Left forelimb (tissue), 1 donor: ENCODE data around the gene CRAT.

Experiments used
- DNase-seq: peaks from one replicate; pipeline ENCODE4 v3.0.0-alpha.2; 2018; ENCODE audit warnings: low spot score

The CRAT gene

DNA sequence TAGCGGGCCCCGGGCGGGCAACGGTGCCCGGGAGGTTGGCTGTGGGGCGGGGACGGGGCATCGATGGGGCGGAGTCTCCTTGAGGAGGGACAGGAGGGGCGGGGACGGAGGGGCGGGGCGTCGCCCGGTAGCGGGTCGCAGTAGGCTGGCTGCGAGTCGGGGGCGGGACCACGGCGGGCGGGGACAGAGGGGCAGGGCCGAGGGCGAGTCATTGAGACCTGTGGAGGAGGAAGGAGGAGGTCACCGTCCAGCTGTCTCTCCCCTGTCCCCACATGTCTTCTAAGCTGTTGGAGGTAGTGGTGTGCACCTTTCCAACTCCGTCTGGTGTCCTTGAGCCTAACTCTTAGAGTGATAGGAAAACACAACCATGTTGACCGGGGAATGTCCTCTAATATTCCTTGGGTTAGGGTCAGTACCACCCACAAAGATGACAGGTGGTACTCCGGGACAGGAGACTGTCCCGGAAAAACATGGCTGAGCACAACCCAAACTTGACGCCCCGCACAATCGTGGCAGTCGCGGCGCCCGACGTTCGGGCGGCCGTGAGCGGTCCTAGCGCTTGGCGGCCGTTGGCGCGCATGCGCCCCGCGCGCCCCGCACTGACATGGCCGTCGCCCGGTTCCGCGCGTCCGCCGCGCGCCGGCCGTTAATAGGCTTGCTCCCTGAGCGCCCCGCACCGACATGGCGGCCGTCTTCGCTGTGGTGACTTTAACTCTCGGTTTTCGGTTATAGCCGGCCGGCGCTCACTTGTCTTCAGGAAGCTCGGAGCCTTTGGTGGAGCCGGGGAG, at the start of gene CRAT, which contains the start of gene PTPA:
Gene CRAT (minus strand): TSS at position 54 of the 788 bp plus-strand sequence. CDS start 284 bp downstream, outside the sequence.
Gene PTPA (plus strand): TSS at position 676 of the 788 bp plus-strand sequence. CDS start 186 bp downstream, outside the sequence.
- peak; percentile 98 for DNase-seq

DNA sequence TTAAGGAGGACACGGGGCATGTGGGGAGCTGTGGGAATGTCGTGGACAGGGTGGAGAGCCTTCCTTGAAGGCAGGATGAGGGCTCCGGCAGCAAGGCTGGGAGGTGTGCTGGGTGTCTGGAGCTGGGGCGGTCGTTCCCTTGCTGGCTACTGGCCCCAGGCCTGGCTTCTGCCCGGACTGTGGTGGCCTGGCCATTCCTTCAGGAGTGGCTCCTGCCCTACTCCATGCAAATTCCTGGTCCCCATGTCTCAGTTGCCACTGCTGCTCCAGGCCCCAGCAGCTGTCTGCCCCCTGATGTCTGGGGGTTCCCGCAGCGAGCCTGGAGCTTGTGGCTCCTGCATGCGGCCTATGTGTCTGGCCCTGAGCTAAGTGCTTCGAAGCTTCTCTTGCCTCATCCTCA, 45.6 kb upstream of the CRAT start:
- DNase-seq: no peak

DNA sequence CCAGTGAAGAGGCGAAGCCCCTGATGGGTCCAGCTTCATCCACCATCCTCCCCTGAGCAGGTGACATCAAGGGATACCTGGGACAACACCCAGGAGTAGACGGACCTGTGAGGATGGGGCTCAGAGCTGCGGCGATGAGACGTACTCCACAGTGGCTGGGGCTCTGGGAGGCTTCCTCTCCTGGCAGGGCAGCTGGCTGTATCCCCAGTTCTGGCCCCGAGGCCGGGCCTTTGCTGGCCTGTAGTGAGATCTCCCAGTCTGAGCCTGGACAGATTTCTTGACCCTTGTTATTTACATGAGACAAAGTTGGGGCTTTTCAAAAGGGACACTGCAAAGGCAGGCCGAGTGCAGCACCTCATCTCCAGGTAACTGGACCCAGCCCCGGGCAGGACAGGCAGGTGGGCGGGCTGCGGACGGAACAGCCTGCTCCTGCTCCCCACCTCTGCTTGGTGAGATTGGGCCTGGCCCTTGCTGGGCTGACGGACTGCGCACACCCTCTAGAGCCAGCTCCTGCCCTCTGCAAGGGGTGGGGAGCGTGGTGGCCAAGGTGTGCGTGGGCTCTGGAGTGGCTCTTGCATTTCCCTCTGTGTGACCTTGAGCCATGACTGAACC, 44.4 kb upstream of the CRAT start:
- DNase-seq: no peak

DNA sequence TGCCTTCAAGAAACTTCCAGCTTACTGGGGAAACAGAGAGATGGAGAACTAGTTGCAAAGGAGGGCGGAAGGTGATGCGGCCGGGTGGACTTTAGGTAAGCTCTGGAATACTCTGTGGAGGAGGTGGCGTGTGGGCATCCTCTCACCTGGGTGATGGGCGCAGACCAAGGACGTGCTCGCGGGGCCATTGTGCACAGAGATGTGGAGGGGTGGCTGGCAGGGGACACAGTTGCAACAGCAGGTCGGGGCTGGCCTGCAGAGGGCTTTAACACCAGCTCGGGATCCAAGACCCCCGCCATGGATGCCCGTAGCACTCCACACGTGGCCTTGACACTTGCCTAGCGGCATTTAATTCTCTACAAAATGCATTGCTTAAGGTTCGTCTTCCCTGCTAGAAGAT, 40.9 kb upstream of the CRAT start:
- no peak for DNase-seq

DNA sequence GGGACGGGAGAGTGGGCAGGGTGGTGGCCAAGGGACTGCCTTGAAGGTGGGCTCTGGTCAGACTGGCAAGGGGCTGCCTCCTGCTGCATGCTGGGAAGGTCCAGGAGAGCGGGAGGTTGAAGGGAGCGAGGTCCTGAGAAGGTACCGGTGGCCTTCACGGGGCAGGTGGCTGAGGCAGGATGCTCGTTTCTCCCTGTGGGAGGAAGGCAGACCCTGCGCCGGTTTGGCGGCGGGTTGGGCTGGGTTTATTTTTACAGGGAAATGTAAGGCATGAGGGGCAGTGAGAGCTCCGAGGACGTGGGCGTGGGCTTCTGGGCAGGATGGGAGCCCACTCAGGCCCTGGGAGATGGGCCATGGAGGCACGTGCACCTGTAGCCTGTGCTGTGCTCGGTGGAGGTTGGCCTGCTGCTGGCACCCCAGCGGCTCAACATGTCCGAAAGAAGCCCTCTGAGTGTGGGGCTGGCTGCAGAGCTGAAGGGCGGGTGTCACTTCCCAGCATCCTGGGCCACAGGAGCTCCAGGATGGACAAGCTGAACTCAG, 40.1 kb upstream of the CRAT start:
- DNase-seq: no peak

DNA sequence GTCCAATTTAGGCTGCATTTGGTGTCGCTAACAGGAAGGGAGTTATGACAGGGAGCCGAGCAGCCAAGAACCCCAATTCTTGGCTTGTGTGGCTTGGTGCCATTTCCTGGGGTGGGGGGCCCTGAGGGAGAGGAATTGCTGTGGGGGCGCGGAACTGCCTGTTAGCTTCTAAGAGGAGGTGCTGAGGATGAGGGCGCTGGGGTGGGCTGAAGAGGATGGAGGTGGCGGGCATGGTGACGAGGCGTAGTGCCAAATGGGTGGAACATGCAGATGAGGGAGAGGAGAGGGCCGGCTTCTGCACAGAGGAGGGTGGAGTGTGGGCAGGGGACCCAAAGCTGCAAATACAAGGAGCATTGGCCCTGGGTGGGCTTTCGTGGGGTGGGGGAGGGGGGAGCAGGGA, 39.5 kb upstream of the CRAT start:
- DNase-seq: no peak

DNA sequence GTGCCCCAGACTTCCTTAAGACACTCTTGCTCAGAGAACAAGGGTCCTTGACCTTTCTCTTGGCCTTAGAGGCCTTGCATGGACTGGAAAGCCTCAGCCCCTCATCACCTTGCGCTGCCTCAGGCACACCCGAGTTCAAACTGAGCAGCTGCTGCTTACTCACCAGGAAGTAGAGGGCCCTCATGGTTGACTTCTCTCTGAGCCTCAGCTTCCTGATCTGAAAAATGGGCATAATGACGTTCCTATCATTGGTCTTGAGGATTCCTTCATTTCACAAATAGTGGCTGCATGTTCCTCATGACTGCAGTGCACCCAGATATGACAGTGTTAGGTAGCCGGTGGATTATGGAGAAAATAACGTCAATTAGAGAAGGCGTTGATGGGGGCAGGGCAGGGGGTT, 38.8 kb upstream of the CRAT start:
- DNase-seq: no peak

DNA sequence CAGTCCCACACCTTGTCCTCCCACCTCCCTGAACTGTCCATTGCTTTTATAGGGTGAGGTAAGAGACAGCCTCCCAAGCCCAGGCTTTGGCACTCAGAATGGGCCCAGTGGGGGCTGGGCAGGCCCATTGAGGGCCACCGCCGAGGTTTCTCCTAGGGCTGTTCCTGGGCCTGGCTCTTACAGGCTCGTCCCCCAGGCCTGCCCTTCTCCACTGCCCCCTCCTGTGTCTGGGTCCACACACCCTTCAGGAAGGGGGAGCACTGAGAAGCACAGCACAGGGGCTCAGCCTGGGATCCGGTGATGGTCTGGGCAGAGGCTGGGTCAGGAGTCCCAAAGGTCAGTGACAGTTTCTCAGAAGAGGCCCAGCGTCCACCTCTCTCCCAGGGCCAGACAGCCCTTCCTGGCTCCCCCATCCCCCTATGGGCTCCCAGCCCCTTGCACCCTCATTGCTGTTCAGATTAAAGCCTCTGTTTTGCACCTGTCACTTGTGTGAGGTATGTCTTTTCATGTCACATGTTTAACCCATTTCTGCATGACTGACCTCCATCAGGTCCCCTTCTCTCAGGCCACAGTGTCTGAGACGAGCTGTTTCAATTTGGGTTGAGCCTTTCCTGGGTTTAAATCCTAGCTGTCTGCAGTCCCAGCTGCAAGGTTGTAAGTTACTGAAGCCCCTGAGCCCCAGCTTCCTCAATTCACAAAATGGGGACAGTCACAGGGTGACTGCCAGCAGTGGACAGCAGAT, 38.0 kb upstream of the CRAT start:
- no peak for DNase-seq

DNA sequence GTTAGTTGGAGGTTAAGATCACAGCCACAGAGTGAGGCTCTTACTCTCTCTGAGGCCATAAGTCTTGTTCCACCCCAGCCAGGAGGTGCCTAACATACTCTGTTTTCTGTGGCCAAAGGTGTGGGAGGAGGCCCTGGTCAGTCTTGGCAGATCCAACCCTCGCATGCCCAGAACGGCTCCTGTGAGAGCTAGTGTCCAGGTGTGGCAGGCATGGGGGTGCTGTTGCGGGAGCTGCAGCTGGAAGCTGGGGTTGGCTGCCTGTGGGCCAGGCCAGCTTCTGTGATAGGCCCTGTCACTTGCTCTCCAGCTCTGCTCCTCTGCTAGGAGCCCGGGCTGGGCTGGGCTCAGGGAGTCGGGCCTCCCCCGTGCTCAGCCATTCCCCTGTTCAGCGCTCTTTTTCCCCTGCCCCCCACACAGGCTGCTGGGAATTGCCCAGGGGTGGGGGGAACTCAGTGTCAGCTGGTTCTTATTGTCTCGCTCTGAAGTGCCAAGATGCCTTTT, 35.9 kb upstream of the CRAT start:
- no peak for DNase-seq

DNA sequence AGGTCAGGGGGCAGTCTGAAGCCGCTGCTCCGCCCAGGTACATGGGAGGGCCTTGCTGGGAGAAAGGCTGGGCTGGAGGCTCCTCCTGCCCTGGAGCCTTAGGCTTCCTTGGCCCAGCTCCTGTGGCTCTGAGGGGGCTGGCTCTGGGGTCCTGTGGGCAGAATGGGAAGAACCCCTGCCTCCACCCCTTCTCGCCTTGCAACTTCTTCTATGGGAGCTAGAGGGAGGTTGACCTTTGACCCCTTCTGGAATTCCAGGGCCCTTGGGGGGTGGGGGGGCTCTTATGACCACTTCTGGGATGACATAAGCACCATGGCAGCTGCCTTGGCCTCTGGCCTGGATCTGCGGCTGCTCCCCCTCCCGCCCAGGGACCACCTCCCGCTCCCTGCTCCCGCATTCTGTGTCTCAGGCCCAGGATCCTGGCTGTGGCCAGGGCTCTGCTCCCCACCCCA, 35.3 kb upstream of the CRAT start:
- peak; percentile 88 for DNase-seq

DNA sequence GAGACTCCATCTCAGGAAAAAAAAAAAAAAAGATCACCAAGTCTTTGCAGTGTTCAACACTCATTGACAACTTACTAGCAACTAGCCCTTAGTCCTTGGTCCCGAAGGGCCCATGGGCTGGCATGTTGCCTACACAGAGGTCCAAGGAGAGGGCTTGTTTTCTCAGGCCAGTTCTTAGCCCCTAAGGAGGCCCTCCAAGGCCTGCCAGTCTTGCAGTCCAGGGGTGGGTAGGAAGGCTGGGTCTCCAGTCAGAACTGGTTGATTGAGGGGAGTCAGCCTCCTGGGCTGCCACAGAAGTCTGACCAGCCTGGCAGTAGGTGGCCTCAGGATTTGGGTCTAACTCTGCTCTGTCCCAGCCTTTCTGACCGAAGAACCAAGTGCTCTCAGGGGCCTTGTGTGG, 34.7 kb upstream of the CRAT start:
- DNase-seq: no peak

DNA sequence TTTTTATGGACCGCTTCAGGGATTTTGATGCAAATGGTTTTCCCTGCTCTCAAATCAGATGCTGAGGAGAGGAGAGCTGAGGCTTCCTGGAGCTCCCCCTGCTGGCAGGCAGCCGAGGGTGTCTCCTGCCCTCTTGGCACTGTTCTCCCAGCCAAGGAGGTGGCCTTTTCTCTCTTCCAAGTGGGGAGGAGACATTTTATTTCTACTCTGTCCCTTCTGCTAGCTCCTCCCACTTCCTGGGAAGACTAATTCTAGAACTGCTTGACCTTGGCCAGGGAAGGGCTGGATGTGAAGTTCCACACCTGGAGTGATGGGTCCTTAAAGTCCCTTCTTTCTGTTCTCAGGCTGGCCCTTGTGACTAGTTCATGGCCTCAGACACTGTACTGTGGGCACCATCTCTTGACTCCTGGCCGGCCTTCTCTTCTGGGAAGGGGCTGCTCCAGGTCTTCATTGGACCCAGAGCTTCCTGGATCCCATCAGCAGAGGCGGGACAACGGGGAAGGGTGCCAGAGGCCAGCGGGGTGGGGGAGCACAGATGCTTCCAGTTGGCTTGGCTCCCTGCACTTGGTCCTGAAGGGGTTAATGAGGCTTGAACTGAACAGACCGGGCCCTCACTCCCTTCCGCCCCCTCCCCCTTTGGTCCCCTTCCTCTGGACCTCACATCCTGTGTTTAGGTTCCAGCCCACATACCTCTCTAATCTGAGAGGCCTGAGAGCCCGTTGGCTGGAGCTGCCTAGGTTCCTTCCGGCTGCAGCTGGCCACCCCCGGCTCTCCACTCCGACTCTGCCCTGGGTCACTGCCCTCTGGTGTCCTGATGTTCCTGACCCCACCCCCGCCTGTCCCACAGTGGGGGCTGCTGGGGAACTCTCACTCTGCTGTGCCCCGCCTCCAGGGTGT, 32.7 kb upstream of the CRAT start:
- DNase-seq: peak; percentile 87

DNA sequence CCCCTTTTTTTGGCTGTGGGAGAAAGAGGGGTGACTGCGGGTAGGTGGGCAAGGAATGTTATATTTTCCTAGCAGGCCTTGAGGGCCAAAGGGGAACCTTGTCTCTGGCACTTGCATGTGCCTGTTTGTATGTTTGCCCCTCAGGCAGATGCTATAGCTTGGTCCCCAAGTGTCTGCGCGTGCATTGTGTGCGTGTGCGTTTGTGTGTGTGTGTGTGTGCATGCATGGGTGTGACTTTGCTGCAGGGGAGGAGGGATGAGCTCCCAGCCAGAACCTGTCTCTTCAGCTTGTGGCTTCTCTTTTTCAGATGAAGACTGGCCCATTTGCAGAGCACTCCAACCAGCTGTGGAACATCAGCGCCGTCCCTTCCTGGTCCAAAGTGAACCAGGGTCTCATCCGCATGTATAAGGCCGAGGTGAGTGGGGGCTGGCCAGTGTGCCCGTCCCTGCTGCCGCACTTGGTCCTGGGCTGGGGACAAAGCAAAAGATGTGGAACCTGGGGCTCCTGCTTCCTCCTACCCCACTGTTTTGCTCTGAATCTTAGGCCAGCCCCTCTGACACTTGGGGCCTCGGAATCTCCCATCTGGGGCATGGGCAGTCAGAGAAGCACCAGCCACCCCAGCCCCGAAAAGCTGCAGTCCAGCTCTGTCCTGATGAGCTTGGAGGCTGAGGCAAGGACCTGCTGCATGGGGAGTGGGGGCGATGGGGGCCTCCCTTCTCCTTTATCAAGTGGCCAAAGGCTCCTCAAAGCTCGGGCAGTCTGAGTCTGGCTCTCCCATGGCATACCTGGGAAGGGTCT, 31.7 kb upstream of the CRAT start:
- DNase-seq: no peak

DNA sequence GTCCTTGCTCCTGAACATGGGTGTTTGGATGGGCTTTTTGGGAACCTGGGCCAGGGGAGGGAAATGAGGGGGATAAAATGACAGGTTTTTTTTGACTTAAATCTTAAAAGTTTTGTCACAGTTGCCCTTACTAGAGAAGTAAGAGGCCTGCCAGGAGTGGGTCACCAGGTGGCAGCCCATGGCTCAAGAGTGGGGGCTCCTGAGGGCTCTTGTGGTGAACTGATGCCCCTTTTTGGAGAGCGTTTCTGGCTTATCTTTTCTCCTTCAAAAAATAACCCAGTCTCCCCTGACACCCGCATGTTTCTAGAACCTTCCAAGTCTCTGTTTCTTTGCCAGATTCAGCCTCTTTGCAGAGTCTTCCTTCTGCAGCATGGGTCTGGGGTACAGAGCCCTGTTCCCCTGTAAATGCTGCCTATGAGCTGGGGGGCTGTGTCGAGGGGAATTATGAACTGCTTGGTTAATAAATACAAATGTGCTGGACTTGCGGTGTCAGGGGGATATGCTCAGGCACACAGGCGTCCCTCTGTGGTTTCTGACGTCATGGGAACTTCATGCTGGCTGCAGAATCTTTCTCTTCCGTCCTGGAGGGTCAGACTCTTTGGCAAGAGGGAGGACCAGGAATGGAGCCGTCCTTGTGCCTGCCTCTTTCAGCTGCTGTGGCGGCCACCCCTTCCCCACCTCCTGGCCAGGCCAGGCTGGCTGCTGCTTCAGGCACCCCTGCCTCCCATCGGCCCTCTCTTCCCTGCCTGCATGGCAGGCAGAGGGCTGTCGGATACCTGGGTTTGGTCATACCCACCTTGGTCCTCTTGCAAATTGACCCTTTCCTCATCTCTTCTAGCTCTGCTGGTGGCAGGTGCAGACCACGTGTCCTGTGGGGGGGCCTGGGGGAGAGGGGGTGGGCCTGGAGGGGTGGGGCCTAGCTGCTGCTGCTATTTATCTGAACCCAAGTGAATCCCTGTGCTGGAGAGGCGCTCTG, 30.8 kb upstream of the CRAT start:
- DNase-seq: peak; percentile 73

DNA sequence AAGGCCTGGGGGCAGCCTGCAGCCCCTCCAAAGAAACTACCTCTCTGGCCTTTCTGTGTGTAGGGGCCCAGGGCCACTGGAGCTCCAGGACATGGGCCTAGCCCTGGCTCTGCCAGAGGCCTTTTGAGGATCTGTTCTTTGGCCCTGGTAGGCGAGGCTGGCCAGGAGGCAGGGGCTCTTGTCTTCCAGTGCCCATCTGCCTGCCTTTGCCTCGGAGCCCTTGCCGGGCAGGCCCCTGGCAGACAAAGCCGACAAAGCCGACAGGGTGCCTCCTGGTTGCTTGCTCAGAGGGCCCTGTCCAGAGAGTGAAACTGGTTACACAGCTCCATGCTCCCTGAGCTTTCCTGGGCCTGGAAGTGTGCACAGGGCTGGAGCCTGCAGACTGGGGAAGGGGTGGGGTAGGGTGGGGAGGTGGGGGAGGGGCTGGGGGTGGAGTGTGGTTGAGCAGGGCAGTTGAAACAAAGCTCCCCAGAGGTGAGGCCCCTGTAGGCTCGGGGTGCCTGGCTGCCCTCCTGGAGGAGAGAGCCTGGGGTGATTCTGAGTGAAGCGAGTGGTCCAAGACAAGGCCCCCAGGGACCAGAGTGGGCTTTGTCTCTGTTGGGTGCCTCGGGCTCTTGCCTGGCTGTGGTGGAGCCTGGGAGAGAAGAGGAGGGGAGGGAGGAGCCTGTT, 29.9 kb upstream of the CRAT start:
- DNase-seq: peak; percentile 74

DNA sequence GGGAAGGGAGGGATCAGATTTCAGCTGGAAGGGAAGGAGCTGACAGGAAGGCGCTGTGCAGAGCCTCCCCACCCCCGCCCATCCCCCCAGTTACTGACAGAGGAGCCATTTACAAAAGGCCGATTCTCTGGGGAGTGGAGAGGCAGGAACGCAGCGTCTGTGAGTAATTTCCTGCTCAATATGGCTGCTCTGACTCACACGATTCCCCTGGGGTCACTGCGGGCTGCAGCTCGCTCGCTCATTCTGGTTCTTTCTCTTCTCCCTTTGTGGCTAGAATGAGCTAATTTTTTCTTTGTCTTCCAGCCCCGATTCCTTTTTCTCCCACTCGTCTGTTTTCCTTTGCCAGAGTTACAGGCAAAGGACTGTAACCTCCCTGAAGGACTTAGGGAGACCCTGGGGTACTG, 29.4 kb upstream of the CRAT start:
- DNase-seq: peak; percentile 94

DNA sequence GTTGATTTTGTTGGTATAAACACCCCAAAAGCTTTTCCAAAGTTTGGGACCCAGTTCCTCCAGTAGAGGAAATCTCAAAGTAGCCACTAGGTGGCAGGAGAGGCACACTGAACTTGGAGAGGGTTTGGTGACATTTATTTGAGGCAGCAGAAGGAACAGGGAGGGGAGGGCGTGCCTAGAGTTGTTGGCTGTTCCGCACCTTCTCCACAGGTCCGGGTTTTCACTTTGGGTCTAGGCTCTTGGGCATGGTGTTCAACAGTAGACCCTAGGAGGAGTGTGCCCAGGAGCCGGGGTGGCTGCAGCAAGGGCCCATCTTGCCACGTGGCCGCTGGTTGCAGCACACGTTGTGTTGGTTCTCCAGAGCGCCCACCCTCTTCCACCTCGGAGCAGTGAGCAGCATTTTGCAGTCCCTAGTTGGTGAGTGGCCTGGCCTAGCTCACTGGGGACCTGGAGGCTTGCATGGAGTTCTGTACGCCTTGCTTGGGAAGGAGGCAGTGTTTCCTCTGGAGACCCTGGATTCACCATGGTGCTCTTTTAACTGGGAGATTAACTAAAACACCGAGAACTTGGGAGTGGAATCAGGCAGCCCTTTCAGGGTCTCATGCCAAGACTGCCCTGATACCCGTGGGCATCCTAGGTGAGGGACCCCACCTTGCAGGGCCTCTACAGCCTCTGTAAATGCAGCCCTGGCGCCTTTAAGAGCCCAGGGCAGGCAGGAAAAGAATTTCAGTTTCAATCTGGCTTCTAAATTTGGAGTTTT, 28.8 kb upstream of the CRAT start:
- peak; percentile 87 for DNase-seq
